Endothelial cell of umbilical vein (primary cell): ENCODE measurements around the gene TMEM151A. TPM values are rescaled to one million over a fixed set of nuclear protein-coding genes. Genes with fewer than 3 reads are reported as not detected.
"Not testable (repeated sequence)": the region's sequence is repeated elsewhere in the genome, so short reads cannot be mapped to it uniquely, and the experiment has no call there.

Experiments used
- BruUV-seq: library from RNA; stranded (reverse); fragments of 400-500 nt; replicated peaks from 2 replicates; lab custom pipeline; 2021; lab: Mats Ljungman, UMichigan
- CTCF ChIA-PET: fragments of 300-600, 350-600 bp; sonication (Branson Sonifier 250); formaldehyde crosslinking; loops from one replicate; lab custom pipeline; 2021; ENCODE audit warnings: antibody characterized with exemption, inconsistent platforms; lab: Charles Lee
- POLR2A ChIA-PET: fragments of 300-600, 350-600 bp; sonication (Branson Sonifier 250); formaldehyde crosslinking; loops from one replicate; lab custom pipeline; 2021; ENCODE audit warnings: antibody characterized with exemption, inconsistent platforms; lab: Charles Lee
- DNase-seq: peaks from one replicate; pipeline ENCODE4 v3.0.0-alpha.2; 2011; ENCODE audit warnings: low read depth, low spot score
- FAIRE-seq: peaks from 2 replicates; lab custom pipeline; 2011; peaks lifted over from hg19 to GRCh38; lab: Jason Lieb, UNC
- H2AFZ ChIP-seq: 2 replicates; pipeline ENCODE4 v1.6.0; 2012; ENCODE audit warnings: low read depth, low read length, control low read depth, inconsistent platforms
- H3K27ac ChIP-seq: 2 replicates; pipeline ENCODE4 v1.5.1; 2011; ENCODE audit warnings: low read depth, mild to moderate bottlenecking, control low read depth, low read length, moderate library complexity; ENCODE audit not compliant: insufficient read depth
- H3K27me3 ChIP-seq, 2 experiments: 2 replicates each; pipeline versions ENCODE4 v1.6.0 to v1.6.1; 2011; ENCODE audit warnings: low read length in 2 of 2, mixed read lengths in 1 of 2; ENCODE audit not compliant: control insufficient read depth in 2 of 2, insufficient read depth in 2 of 2
- H3K36me3 ChIP-seq, 2 experiments: 2 replicates in 1 of 2; 3 replicates in 1 of 2; pipeline ENCODE4 v1.5.1; 2011; ENCODE audit warnings: low read length in 2 of 2, mild to moderate bottlenecking in 1 of 2, moderate library complexity in 1 of 2; ENCODE audit not compliant: control insufficient read depth in 2 of 2, insufficient read depth in 2 of 2; ENCODE audit errors: extremely low read depth in 1 of 2
- H3K4me1 ChIP-seq: 3 replicates; pipeline ENCODE4 v1.5.1; 2011; ENCODE audit warnings: mild to moderate bottlenecking, low read length; ENCODE audit not compliant: control insufficient read depth, insufficient read depth; ENCODE audit errors: extremely low read depth
- H3K4me2 ChIP-seq: 2 replicates; pipeline ENCODE4 v1.6.1; 2011; ENCODE audit warnings: low read length, control low read depth, mixed read lengths; ENCODE audit not compliant: insufficient read depth
- H3K4me3 ChIP-seq, 3 experiments: fragments of 200-600 bp in 1 of 3; sonication (generic), shearing (Covaris generic) in 1 of 3; replicated peaks in 1 of 3; 2 replicates each; pipeline ENCODE4 v1.5.1; 2011 to 2016; ENCODE audit warnings: control low read depth in 3 of 3, low read length in 3 of 3, mild to moderate bottlenecking in 2 of 3, inconsistent platforms in 1 of 3, low read depth in 1 of 3, moderate library complexity in 1 of 3; ENCODE audit not compliant: insufficient read depth in 1 of 3
- H3K79me2 ChIP-seq: 2 replicates; pipeline ENCODE4 v1.6.0; 2012; ENCODE audit warnings: low read length, inconsistent platforms; ENCODE audit not compliant: control insufficient read depth, insufficient read depth
- H3K9ac ChIP-seq: replicated peaks from 2 replicates; pipeline ENCODE3; 2011; ENCODE audit warnings: low read length, control low read depth; ENCODE audit not compliant: insufficient read depth; ENCODE audit errors: extremely low read depth
- H3K9me1 ChIP-seq: replicated peaks from 3 replicates; pipeline ENCODE4 v1.6.0; 2011; ENCODE audit warnings: mild to moderate bottlenecking, low read length; ENCODE audit not compliant: control insufficient read depth, insufficient read depth; ENCODE audit errors: extremely low read depth
- H3K9me3 ChIP-seq: replicated peaks from 2 replicates; pipeline ENCODE4 v1.5.1; 2012; ENCODE audit warnings: low read length, inconsistent platforms; ENCODE audit not compliant: control insufficient read depth, insufficient read depth
- H4K20me1 ChIP-seq: replicated peaks from 2 replicates; pipeline ENCODE3; 2011; ENCODE audit warnings: mild to moderate bottlenecking, low read length; ENCODE audit not compliant: control insufficient read depth, insufficient read depth; ENCODE audit errors: extremely low read depth
- CTCF ChIP-seq, 2 donors: IDR thresholded peaks; 1 replicate in 1 of 2; 2 replicates in 1 of 2; pipeline ENCODE4 v1.5.1; 2011; ENCODE audit warnings: low read length in 2 of 2, mild to moderate bottlenecking in 2 of 2, moderate library complexity in 2 of 2, control low read depth in 1 of 2, inconsistent platforms in 1 of 2, low read depth in 1 of 2; ENCODE audit not compliant: insufficient read depth in 1 of 2; ENCODE audit errors: extremely low read depth in 1 of 2
- EZH2 ChIP-seq: IDR thresholded peaks from 2 replicates; pipeline ENCODE4 v1.6.1; 2012; ENCODE audit warnings: borderline replicate concordance, low read depth, mild to moderate bottlenecking, moderate library complexity, low read length, inconsistent platforms; ENCODE audit not compliant: severe bottlenecking
- FOS ChIP-seq: IDR thresholded peaks from 2 replicates; pipeline ENCODE4 v1.6.1; 2011; ENCODE audit warnings: mild to moderate bottlenecking, low read length, moderate library complexity, borderline replicate concordance; ENCODE audit not compliant: insufficient read depth
- GATA2 ChIP-seq: IDR thresholded peaks from 2 replicates; pipeline ENCODE4 v1.7.0; 2011; ENCODE audit warnings: low read depth, mild to moderate bottlenecking, moderate library complexity, mixed read lengths, low read length; ENCODE audit not compliant: insufficient read length, insufficient read depth
- JUN ChIP-seq: IDR thresholded peaks from 2 replicates; pipeline ENCODE4 v1.6.1; 2011; ENCODE audit warnings: borderline replicate concordance, low read depth; ENCODE audit not compliant: insufficient read length, insufficient read depth
- MAX ChIP-seq: IDR thresholded peaks from 2 replicates; pipeline ENCODE4 v1.6.1; 2011; ENCODE audit not compliant: insufficient read depth, insufficient read length
- MYC ChIP-seq: IDR thresholded peaks from one replicate; pipeline ENCODE4 v1.6.1; 2011; ENCODE audit warnings: mild to moderate bottlenecking, low read depth, low read length
- POLR2A ChIP-seq: IDR thresholded peaks from 2 replicates; pipeline ENCODE4 v1.6.1; 2012; ENCODE audit warnings: low read depth, mild to moderate bottlenecking, control low read depth, low read length
- POLR2AphosphoS5 ChIP-seq: IDR thresholded peaks from 2 replicates; pipeline ENCODE4 v1.6.1; 2012; ENCODE audit warnings: low read depth, mild to moderate bottlenecking, control low read depth, low read length, moderate library complexity; ENCODE audit not compliant: insufficient read depth
- dilution Hi-C: fragments of 300-500 bp; cut with MboI; formaldehyde crosslinking; loops from one replicate; pipeline ENCODE4 v1.15.0; 2019; ENCODE audit warnings: low sequenced_read_pairs; ENCODE audit not compliant: extremely low pct_ligation_motif_present
- intact Hi-C: fragments of 100-400 bp; cut with micrococcal nuclease; formaldehyde crosslinking; loops from one replicate; pipeline ENCODE4 v1.10.0; 2022
- polyA plus RNA-seq, 4 experiments: library from polyadenylated mRNA; depleted of rRNA in 3 of 4; stranded (reverse) in 3 of 4; unstranded in 1 of 4; fragments of >200 nt; gene quantifications; 2 replicates each; pipeline versions ENCODE4 v1.2.1 to v1.2.3, GENCODE V29; 2011 to 2012; ENCODE audit warnings: missing spikeins in 1 of 4
- total RNA-seq: library from RNA; stranded (reverse); gene quantifications from 2 replicates; pipeline ENCODE4 v1.2.3, GENCODE V29; 2021

TMEM151A gene
- total and polyA plus RNA-seq, 2 donors (not counting 3 experiments of a cell fraction or from before 2014, with no cell fraction given): not detected

GRCh38 chr11:66310324-66310723 is 18.6 kb downstream of the TMEM151A start:
- intact Hi-C loops: loop anchor here (5.0 kb wide), 1 partner anchor 127 kb away; the partner anchor contains the start of gene MRPL11
- no peak for TF ChIP-seq POLR2A
- TF ChIP-seq FOS: no peak
- TF ChIP-seq MAX: no peak
- TF ChIP-seq EZH2: no peak
- no peak for TF ChIP-seq CTCF (IDR thresholded peaks at IDR 0.05; ENCODE audit: extremely low read depth in 1 of 2, insufficient read depth in 1 of 2, low read depth in 1 of 2, low read length in 2 of 2)
- TF ChIP-seq JUN: no peak
- TF ChIP-seq MYC: no peak
- no peak for TF ChIP-seq GATA2
- TF ChIP-seq POLR2AphosphoS5: no peak
- H3K79me2 ChIP-seq: no peaks in the 10 kb centered on the region
- H3K9me3 ChIP-seq: no peaks in the 10 kb centered on the region
- H2AFZ ChIP-seq: no peak overlapping the region
- peaks cover 4% of the 10 kb centered on the region for H3K4me1 ChIP-seq
- ChIA-PET POLR2A (no interaction called here), CTCF (interaction anchor here (1.5 to 9.5 kb wide), 4 partner anchors 10 to 75 kb away, joined by 4 to 225 read pairs (median 43); partner anchors contain the start of gene RIN1)
- no peaks in the 10 kb centered on the region for H3K9me1 ChIP-seq
- H3K4me3 ChIP-seq: no peak overlapping the region
- H4K20me1 ChIP-seq: no peaks in the 10 kb centered on the region
- no peaks in the 10 kb centered on the region for H3K36me3 ChIP-seq
- BruUV-seq: no TSS peak
- H3K27ac ChIP-seq: no peak overlapping the region
- DNase-seq: no peak
- H3K9ac ChIP-seq: no peak overlapping the region
- H3K4me2 ChIP-seq: no peak overlapping the region
- peaks cover 0 to 5% of the 10 kb centered on the region in 2 experiments for H3K27me3 ChIP-seq
- FAIRE-seq: no peak
- dilution Hi-C loops: no loop called here

GRCh38 chr11:66310803-66311440 is 19.2 kb downstream of the TMEM151A start:
- H3K79me2 ChIP-seq, FAIRE-seq, H3K4me1 ChIP-seq, H3K27ac ChIP-seq, dilution Hi-C loops, H3K9me1 ChIP-seq, H3K36me3 ChIP-seq, H3K4me2 ChIP-seq, H3K9me3 ChIP-seq, BruUV-seq, H3K4me3 ChIP-seq, DNase-seq, H3K27me3 ChIP-seq, H2AFZ ChIP-seq, H3K9ac ChIP-seq, H4K20me1 ChIP-seq: not testable (repeated sequence)
- intact Hi-C loops: loop anchor here (5.0 kb wide), 1 partner anchor 126 kb away; the partner anchor contains the start of gene MRPL11
- CTCF ChIA-PET: interaction anchor here (0.6 to 9.5 kb wide), 29 partner anchors 10 to 137 kb away, joined by 3 to 225 read pairs (median 5); partner anchors contain the start of genes B4GAT1, BRMS1, MRPL11 and RIN1
- POLR2A ChIA-PET: interaction anchor here (2.1 kb wide), 1 partner anchor 22 kb away, joined by 8 read pairs; the partner anchor contains the start of gene YIF1A
